ENCODE results near the gene COL7A1. TPM values are rescaled to one million over a fixed set of nuclear protein-coding genes. Genes with fewer than 3 reads are reported as not detected.

The COL7A1 gene
- total RNA-seq, 1 experiment from 2014 or later, result 40.0 TPM

DNA sequence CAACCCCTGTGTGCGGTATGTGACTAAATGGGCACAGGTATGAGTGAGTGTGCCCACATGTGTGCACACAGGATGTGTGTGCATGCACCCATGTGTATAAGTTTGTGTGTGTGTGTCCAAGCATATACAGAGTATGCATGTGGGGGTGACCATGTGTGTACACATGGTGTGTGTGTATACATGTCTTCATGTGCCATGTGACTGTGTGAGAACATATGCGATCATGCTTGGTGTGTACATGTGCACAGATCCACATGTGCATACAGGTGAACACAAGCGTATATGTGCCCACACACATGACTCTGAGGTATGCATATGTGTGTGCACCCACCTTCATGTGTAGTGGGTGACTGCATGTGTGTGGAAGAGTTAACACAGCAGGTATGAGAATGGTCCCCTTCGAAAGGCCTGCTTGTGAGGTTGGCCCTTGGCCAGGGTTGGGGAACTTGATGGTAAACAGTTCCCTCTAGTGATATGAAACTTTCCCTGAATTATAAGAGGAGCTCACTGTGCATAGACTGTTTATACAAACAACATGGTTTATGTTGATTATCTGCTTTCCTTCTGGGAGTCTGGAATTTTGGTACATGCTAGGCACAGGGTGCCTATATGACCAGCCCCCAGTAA is 48.8 kb downstream of the COL7A1 start:
- TF ChIP-seq, protein P1, sequence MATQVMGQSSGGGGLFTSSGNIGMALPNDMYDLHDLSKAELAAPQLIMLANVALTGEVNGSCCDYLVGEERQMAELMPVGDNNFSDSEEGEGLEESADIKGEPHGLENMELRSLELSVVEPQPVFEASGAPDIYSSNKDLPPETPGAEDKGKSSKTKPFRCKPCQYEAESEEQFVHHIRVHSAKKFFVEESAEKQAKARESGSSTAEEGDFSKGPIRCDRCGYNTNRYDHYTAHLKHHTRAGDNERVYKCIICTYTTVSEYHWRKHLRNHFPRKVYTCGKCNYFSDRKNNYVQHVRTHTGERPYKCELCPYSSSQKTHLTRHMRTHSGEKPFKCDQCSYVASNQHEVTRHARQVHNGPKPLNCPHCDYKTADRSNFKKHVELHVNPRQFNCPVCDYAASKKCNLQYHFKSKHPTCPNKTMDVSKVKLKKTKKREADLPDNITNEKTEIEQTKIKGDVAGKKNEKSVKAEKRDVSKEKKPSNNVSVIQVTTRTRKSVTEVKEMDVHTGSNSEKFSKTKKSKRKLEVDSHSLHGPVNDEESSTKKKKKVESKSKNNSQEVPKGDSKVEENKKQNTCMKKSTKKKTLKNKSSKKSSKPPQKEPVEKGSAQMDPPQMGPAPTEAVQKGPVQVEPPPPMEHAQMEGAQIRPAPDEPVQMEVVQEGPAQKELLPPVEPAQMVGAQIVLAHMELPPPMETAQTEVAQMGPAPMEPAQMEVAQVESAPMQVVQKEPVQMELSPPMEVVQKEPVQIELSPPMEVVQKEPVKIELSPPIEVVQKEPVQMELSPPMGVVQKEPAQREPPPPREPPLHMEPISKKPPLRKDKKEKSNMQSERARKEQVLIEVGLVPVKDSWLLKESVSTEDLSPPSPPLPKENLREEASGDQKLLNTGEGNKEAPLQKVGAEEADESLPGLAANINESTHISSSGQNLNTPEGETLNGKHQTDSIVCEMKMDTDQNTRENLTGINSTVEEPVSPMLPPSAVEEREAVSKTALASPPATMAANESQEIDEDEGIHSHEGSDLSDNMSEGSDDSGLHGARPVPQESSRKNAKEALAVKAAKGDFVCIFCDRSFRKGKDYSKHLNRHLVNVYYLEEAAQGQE (IDR thresholded peaks at IDR 0.05; ENCODE audit: insufficient read depth in 1 of 2, low read depth in 2 of 2, low read length in 1 of 2), result no peak
- TF ChIP-seq, protein P2, sequence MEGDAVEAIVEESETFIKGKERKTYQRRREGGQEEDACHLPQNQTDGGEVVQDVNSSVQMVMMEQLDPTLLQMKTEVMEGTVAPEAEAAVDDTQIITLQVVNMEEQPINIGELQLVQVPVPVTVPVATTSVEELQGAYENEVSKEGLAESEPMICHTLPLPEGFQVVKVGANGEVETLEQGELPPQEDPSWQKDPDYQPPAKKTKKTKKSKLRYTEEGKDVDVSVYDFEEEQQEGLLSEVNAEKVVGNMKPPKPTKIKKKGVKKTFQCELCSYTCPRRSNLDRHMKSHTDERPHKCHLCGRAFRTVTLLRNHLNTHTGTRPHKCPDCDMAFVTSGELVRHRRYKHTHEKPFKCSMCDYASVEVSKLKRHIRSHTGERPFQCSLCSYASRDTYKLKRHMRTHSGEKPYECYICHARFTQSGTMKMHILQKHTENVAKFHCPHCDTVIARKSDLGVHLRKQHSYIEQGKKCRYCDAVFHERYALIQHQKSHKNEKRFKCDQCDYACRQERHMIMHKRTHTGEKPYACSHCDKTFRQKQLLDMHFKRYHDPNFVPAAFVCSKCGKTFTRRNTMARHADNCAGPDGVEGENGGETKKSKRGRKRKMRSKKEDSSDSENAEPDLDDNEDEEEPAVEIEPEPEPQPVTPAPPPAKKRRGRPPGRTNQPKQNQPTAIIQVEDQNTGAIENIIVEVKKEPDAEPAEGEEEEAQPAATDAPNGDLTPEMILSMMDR (IDR thresholded peaks at IDR 0.05), result no peak
- no peak for TF ChIP-seq SIN3A (IDR thresholded peaks at IDR 0.05; ENCODE audit: borderline replicate concordance, insufficient read depth, low read depth, low read length)
- TF ChIP-seq TCF7L2 (IDR thresholded peaks at IDR 0.05; ENCODE audit: low read depth, low read length), result no peak
- in situ Hi-C loops (cut with HindIII; ENCODE audit: low pct_unique_long_range_greater_than_20kb, low sequenced_read_pairs), result no loop called here
- ATAC-seq, result no peak
- ChIA-PET POLR2A (no interaction called here), CTCF (no interaction called here)
- no peak overlapping the region for H3K4me3 ChIP-seq (ENCODE audit: low read depth in 2 of 2, low read length in 2 of 2)
- intact Hi-C loops (cut with micrococcal nuclease; ENCODE audit: unreplicated experiment), result loop anchor here (5.0 kb wide), 1 partner anchor 79 kb away; a partner anchor contains a TSS
- no peak overlapping the region for H3K27ac ChIP-seq (ENCODE audit: low read length)
- H3K4me1 ChIP-seq (ENCODE audit: control insufficient read depth, insufficient read depth, low read length), result no peaks in the 10 kb centered on the region
- no TSS peak for BruUV-seq (replicated peaks)
- H3K9me3 ChIP-seq (ENCODE audit: control insufficient read depth, insufficient read depth, low read depth, low read length), result no peaks in the 10 kb centered on the region
- no peak for DNase-seq (ENCODE audit: low read depth, low spot score)
- H3K36me3 ChIP-seq (ENCODE audit: control insufficient read depth, insufficient read depth, low read length), result no peaks in the 10 kb centered on the region
- no peaks in the 10 kb centered on the region for H3K27me3 ChIP-seq (ENCODE audit: control insufficient read depth, insufficient read depth, low read length)

GRCh38 chr3:48544141-48544540 is 51.0 kb downstream of the COL7A1 start:
- Histone ChIP-seq H3K36me3 (ENCODE audit: control insufficient read depth, insufficient read depth, low read length) (no peaks in the 10 kb centered on the region), H3K27ac (ENCODE audit: low read length) (no peak overlapping the region), H3K4me3 (ENCODE audit: low read depth in 2 of 2, low read length in 2 of 2) (no peak overlapping the region), H3K27me3 (ENCODE audit: control insufficient read depth, insufficient read depth, low read length) (no peaks in the 10 kb centered on the region), H3K9me3 (ENCODE audit: control insufficient read depth, insufficient read depth, low read depth, low read length) (no peaks in the 10 kb centered on the region), H3K4me1 (ENCODE audit: control insufficient read depth, insufficient read depth, low read length) (no peaks in the 10 kb centered on the region)
- POLR2A ChIA-PET, result no interaction called here
- ATAC-seq (no peak), DNase-seq (ENCODE audit: low read depth, low spot score) (no peak)
- no TSS peak for BruUV-seq (replicated peaks)
- CTCF ChIA-PET, result interaction anchor here (0.6 kb wide), 1 partner anchor 1356 kb away, joined by 9 read pairs; no protein-coding TSS in a partner anchor
- intact Hi-C loops (cut with micrococcal nuclease; ENCODE audit: unreplicated experiment) (no loop called here), in situ Hi-C loops (cut with HindIII; ENCODE audit: low pct_unique_long_range_greater_than_20kb, low sequenced_read_pairs) (no loop called here)
- TF ChIP-seq POLR2AphosphoS5 (IDR thresholded peaks at IDR 0.05; ENCODE audit: low read depth, low read length) (no peak), TCF7L2 (IDR thresholded peaks at IDR 0.05; ENCODE audit: low read depth, low read length) (no peak), SIN3A (IDR thresholded peaks at IDR 0.05; ENCODE audit: borderline replicate concordance, insufficient read depth, low read depth, low read length) (no peak)
- TF ChIP-seq, protein P2 (IDR thresholded peaks at IDR 0.05), result no peak
- TF ChIP-seq, protein P1 (IDR thresholded peaks at IDR 0.05; ENCODE audit: insufficient read depth in 1 of 2, low read depth in 2 of 2, low read length in 1 of 2), result no peak
